Measurements from ENCODE around the gene FOXP2. TPM values are rescaled to one million over a fixed set of nuclear protein-coding genes. Genes with fewer than 3 reads are reported as not detected.

The FOXP2 gene
- total RNA-seq, 1 experiment from 2014 or later: 0.17 TPM

- no peaks in the 10 kb centered on the region for H3K36me3 Mint-ChIP-seq
- no peaks in the 10 kb centered on the region for H3K4me1 Mint-ChIP-seq
- H3K9me3 Mint-ChIP-seq: no peaks in the 10 kb centered on the region
- no peak for TF ChIP-seq FOXP1 (CRISPR knock-in tag; IDR thresholded peaks at IDR 0.05; ENCODE audit: borderline replicate concordance)
- no peak for TF ChIP-seq NFATC4 (CRISPR knock-in tag; IDR thresholded peaks at IDR 0.05)
- POLR2A ChIA-PET: interaction anchor here (0.6 kb wide), 1 partner anchor 236 kb away, joined by 4 read pairs; no protein-coding TSS in a partner anchor
- DNase-seq (ENCODE audit: low spot score) (no peak), ATAC-seq (peak; percentile 72)
- no peak overlapping the region for H3K27ac Mint-ChIP-seq
- CTCF ChIA-PET: interaction anchor here (0.6 to 3.7 kb wide), 26 partner anchors 9 to 790 kb away, joined by 3 to 48 read pairs (median 4); partner anchors contain the start of gene FOXP2
- no peak overlapping the region for H3K4me3 Mint-ChIP-seq
- no peaks in the 10 kb centered on the region for H3K27me3 Mint-ChIP-seq (ENCODE audit: low read depth)
Measured at GRCh38 chr7:114426824-114427223, 12.2 kb downstream of the FOXP2 start.

DNA sequence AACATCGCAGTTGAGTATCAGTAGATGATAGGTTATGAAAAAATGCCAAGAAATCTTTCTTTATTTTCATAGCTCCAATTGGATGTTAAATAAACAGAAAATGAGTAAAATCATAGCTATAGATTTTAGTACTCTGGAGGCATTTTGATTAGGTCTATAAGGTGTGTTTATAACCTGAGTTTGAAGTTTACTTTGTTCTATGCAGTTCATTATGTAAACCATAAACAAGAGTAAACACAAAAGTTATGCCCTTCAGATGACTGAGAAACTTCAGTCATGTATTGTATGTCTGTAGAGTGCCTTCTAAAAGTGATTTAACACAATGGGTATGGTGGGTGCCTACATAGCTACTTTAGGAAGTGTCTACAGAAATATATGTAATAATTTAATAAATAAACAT, 13.6 kb downstream of the FOXP2 start:
- H3K27ac Mint-ChIP-seq: no peak overlapping the region
- CTCF ChIA-PET: interaction anchor here (2.2 to 3.7 kb wide), 2 partner anchors 234 to 346 kb away, joined by 14 to 48 read pairs; no protein-coding TSS in a partner anchor
- H3K4me3 Mint-ChIP-seq: no peak overlapping the region
- no peak for DNase-seq (ENCODE audit: low spot score)
- H3K4me1 Mint-ChIP-seq: no peaks in the 10 kb centered on the region
- no peak for ATAC-seq
- H3K36me3 Mint-ChIP-seq: no peaks in the 10 kb centered on the region
- no peaks in the 10 kb centered on the region for H3K9me3 Mint-ChIP-seq
- H3K27me3 Mint-ChIP-seq (ENCODE audit: low read depth): no peaks in the 10 kb centered on the region
- TF ChIP-seq CREM (CRISPR knock-in tag; IDR thresholded peaks at IDR 0.05) (no peak), ZNF121 (CRISPR knock-in tag; IDR thresholded peaks at IDR 0.05) (no peak), TEAD4 (CRISPR knock-in tag; IDR thresholded peaks at IDR 0.05) (no peak), SOX15 (CRISPR knock-in tag; IDR thresholded peaks at IDR 0.05) (no peak), ATF2 (CRISPR knock-in tag; IDR thresholded peaks at IDR 0.05; ENCODE audit: borderline replicate concordance, low read depth) (no peak), GABPB1 (CRISPR knock-in tag; IDR thresholded peaks at IDR 0.05) (no peak), SMAD3 (CRISPR knock-in tag; IDR thresholded peaks at IDR 0.05; ENCODE audit: borderline replicate concordance) (no peak), JUN (CRISPR knock-in tag; IDR thresholded peaks at IDR 0.05) (no peak), GTF2I (CRISPR knock-in tag; conservative IDR thresholded peaks at IDR 0.05) (no peak), ZNF263 (CRISPR knock-in tag; IDR thresholded peaks at IDR 0.05; ENCODE audit: low read depth) (no peak)
- TF ChIP-seq, protein P1, sequence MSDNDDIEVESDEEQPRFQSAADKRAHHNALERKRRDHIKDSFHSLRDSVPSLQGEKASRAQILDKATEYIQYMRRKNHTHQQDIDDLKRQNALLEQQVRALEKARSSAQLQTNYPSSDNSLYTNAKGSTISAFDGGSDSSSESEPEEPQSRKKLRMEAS (CRISPR knock-in tag; IDR thresholded peaks at IDR 0.05): no peak
- TF ChIP-seq, protein P2, sequence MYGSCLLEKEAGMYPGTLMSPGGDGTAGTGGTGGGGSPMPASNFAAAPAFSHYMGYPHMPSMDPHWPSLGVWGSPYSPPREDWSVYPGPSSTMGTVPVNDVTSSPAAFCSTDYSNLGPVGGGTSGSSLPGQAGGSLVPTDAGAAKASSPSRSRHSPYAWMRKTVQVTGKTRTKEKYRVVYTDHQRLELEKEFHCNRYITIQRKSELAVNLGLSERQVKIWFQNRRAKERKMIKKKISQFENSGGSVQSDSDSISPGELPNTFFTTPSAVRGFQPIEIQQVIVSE (CRISPR knock-in tag; IDR thresholded peaks at IDR 0.05; ENCODE audit: borderline replicate concordance): no peak
- POLR2A ChIA-PET: no interaction called here

DNA sequence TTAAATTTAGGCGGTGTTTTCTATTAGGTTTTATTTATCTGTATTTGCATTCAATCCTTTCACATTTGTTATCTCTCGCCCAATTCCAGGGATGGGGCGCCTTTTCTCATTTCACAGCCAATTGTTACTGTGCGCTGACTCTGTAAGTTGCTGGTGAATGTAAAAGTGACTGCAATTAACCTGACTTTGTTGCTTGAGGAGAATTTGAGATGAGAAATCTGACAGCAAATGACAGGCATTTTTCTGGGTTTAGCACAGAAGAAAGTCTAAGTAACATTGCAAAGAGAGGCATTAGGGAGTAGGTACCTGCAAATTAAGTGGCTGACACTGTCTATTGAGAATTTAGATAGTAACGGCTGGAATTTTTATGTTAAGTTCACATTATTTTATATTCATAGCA, 16.6 kb downstream of the FOXP2 start:
- Mint-ChIP-seq H3K27me3 (ENCODE audit: low read depth) (no peaks in the 10 kb centered on the region), H3K9me3 (no peaks in the 10 kb centered on the region), H3K4me1 (no peaks in the 10 kb centered on the region), H3K4me3 (no peak overlapping the region), H3K36me3 (no peaks in the 10 kb centered on the region), H3K27ac (no peak overlapping the region)
- ATAC-seq: no peak
- no peak for DNase-seq (ENCODE audit: low spot score)
- CTCF ChIA-PET: no interaction called here
- TF ChIP-seq TCF7 (CRISPR knock-in tag; IDR thresholded peaks at IDR 0.05; ENCODE audit: low read depth) (no peak), ZNF138 (CRISPR knock-in tag; conservative IDR thresholded peaks at IDR 0.05) (no peak), ATF2 (CRISPR knock-in tag; IDR thresholded peaks at IDR 0.05; ENCODE audit: borderline replicate concordance, low read depth) (no peak), JAZF1 (CRISPR knock-in tag; IDR thresholded peaks at IDR 0.05) (no peak), CREB1 (CRISPR knock-in tag; IDR thresholded peaks at IDR 0.05) (no peak), NR3C1 (CRISPR knock-in tag; conservative IDR thresholded peaks at IDR 0.05; ENCODE audit: low read depth) (no peak), ZNF396 (CRISPR knock-in tag; IDR thresholded peaks at IDR 0.05; ENCODE audit: borderline replicate concordance) (no peak), OVOL2 (CRISPR knock-in tag; IDR thresholded peaks at IDR 0.05; ENCODE audit: borderline replicate concordance) (no peak), TP53 (CRISPR knock-in tag; IDR thresholded peaks at IDR 0.05) (no peak), SOX15 (CRISPR knock-in tag; IDR thresholded peaks at IDR 0.05) (no peak), FOXP1 (CRISPR knock-in tag; IDR thresholded peaks at IDR 0.05; ENCODE audit: borderline replicate concordance) (no peak), NFATC4 (CRISPR knock-in tag; IDR thresholded peaks at IDR 0.05) (no peak)
- TF ChIP-seq, protein P2 (CRISPR knock-in tag; IDR thresholded peaks at IDR 0.05; ENCODE audit: borderline replicate concordance): no peak
- TF ChIP-seq, protein P3, sequence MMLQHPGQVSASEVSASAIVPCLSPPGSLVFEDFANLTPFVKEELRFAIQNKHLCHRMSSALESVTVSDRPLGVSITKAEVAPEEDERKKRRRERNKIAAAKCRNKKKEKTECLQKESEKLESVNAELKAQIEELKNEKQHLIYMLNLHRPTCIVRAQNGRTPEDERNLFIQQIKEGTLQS (CRISPR knock-in tag; conservative IDR thresholded peaks at IDR 0.05): no peak
- POLR2A ChIA-PET: no interaction called here

Measured in WTC11 (cell line).